Muscle layer of colon (tissue), 2 donors: Measurements from ENCODE around the gene DCBLD1.

Source experiments
- H3K27ac ChIP-seq: one replicate; pipeline ENCODE4 v1.7.0; 2013; ENCODE audit warnings: low read depth, mild to moderate bottlenecking, low read length, moderate library complexity
- H3K27me3 ChIP-seq, 2 donors: one replicate each; pipeline ENCODE4 v1.7.0; 2013; ENCODE audit warnings: low read length in 2 of 2, mild to moderate bottlenecking in 2 of 2; ENCODE audit not compliant: insufficient read depth in 2 of 2, control insufficient read depth in 1 of 2
- H3K36me3 ChIP-seq: one replicate; pipeline ENCODE4 v1.7.0; 2013; ENCODE audit warnings: mild to moderate bottlenecking, low read length; ENCODE audit not compliant: insufficient read depth
- H3K4me1 ChIP-seq: one replicate; pipeline ENCODE4 v1.7.0; 2013; ENCODE audit warnings: mild to moderate bottlenecking, low read length; ENCODE audit not compliant: insufficient read depth
- H3K4me3 ChIP-seq, 2 donors: one replicate each; pipeline ENCODE4 v1.7.0; 2013; ENCODE audit warnings: low read length in 2 of 2, low read depth in 1 of 2, mild to moderate bottlenecking in 1 of 2, moderate library complexity in 1 of 2
- H3K9ac ChIP-seq: one replicate; pipeline ENCODE4 v1.7.0; 2013; ENCODE audit warnings: low read length
- H3K9me3 ChIP-seq: one replicate; pipeline ENCODE4 v1.7.0; 2013; ENCODE audit warnings: mild to moderate bottlenecking, low read length
- donor health status: abdominal sarcoma.
- donor health status: Adenocarcinoma of cecum.

DCBLD1 gene

GRCh38 chr6:117552618-117553017 is 70.1 kb downstream of the DCBLD1 start:
- Histone ChIP-seq H3K9ac (no peak overlapping the region), H3K9me3 (no peaks in the 10 kb centered on the region), H3K27me3 (no peaks in the 10 kb centered on the region), H3K36me3 (no peaks in the 10 kb centered on the region), H3K27ac (no peak overlapping the region), H3K4me1 (no peaks in the 10 kb centered on the region), H3K4me3 (no peak overlapping the region)

GRCh38 chr6:117553142-117553541 is 70.7 kb downstream of the DCBLD1 start:
- Histone ChIP-seq H3K27me3 (no peaks in the 10 kb centered on the region), H3K36me3 (no peaks in the 10 kb centered on the region), H3K9me3 (no peaks in the 10 kb centered on the region), H3K27ac (no peak overlapping the region), H3K4me3 (no peak overlapping the region), H3K4me1 (no peaks in the 10 kb centered on the region), H3K9ac (no peak overlapping the region)

GRCh38 chr6:117555262-117555849 is 72.9 kb downstream of the DCBLD1 start:
- Histone ChIP-seq H3K36me3 (no peaks in the 10 kb centered on the region), H3K4me3 (no peak overlapping the region), H3K4me1 (no peaks in the 10 kb centered on the region), H3K9me3 (no peaks in the 10 kb centered on the region), H3K27ac (no peak overlapping the region), H3K9ac (no peak overlapping the region), H3K27me3 (no peaks in the 10 kb centered on the region)

DNA sequence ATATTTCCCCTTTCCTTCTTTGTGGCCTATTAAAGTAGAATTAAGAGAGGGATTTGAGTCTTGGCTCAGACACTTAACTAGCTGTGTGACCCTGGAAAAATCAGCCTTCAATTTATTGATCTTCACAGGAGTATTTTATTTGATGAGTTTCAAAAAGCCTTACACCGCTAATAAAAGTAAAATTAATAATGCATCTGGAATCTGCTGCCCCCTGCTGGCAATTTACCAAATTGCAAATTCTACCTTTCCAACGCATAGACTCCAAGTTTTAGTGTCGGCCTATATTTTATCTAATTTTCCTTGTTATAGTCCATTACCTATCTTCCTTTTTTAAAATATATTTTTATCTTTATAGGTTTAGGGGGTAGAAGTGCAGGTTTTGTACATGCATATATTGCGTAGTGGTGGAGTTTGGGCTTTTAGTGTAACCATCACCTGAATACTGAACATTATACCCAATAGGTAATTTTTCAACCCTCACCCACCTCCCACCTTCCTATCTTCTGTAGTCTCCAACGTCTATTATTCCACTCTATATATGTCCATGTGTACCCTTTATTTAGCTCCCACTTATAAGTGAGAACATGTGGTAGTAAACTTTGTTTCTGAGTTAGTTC is 73.5 kb downstream of the DCBLD1 start:
- Histone ChIP-seq H3K27me3 (no peaks in the 10 kb centered on the region), H3K4me1 (no peaks in the 10 kb centered on the region), H3K9ac (no peak overlapping the region), H3K36me3 (no peaks in the 10 kb centered on the region), H3K9me3 (no peaks in the 10 kb centered on the region), H3K4me3 (no peak overlapping the region), H3K27ac (no peak overlapping the region)

DNA sequence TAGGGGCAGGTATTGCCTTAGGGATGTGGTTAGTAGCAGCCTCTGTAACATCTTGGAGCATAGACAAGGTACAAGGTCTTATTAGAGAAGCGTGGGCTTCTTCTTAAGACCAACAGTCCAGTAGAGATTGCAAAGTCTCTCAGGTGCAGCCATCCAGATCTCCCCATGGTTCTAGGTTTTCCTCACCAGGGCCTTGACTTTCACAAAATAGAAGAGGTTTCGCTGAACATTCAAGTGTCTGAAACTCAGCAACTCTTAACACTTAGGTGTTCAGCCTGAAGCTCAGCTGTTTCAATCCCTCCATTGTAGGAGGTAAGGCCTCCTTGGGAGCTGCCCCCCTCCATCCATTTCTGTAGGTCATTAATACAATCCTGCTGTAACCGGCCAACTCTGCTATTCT is 75.5 kb downstream of the DCBLD1 start:
- Histone ChIP-seq H3K27ac (no peak overlapping the region), H3K9me3 (no peaks in the 10 kb centered on the region), H3K27me3 (no peaks in the 10 kb centered on the region), H3K36me3 (peaks cover 4% of the 10 kb centered on the region), H3K4me3 (no peak overlapping the region), H3K9ac (no peak overlapping the region), H3K4me1 (no peaks in the 10 kb centered on the region)

- Histone ChIP-seq H3K27me3 (no peaks in the 10 kb centered on the region), H3K36me3 (peaks cover 9% of the 10 kb centered on the region), H3K9me3 (no peaks in the 10 kb centered on the region), H3K4me1 (no peaks in the 10 kb centered on the region), H3K4me3 (no peak overlapping the region), H3K27ac (no peak overlapping the region), H3K9ac (no peak overlapping the region)
Observed at GRCh38 chr6:117558818-117559217, 76.3 kb downstream of the DCBLD1 start.

- Histone ChIP-seq H3K36me3 (peaks cover 9% of the 10 kb centered on the region), H3K4me1 (no peaks in the 10 kb centered on the region), H3K27ac (no peak overlapping the region), H3K9ac (no peak overlapping the region), H3K4me3 (no peak overlapping the region), H3K27me3 (no peaks in the 10 kb centered on the region), H3K9me3 (no peaks in the 10 kb centered on the region)
Observed at GRCh38 chr6:117559299-117559698, 76.8 kb downstream of the DCBLD1 start.

GRCh38 chr6:117561128-117561527 is 78.7 kb downstream of the DCBLD1 start:
- H3K9me3 ChIP-seq: no peaks in the 10 kb centered on the region
- H3K27ac ChIP-seq: no peak overlapping the region
- H3K27me3 ChIP-seq: no peaks in the 10 kb centered on the region
- H3K4me3 ChIP-seq: no peak overlapping the region
- no peaks in the 10 kb centered on the region for H3K4me1 ChIP-seq
- H3K36me3 ChIP-seq: peaks cover 11% of the 10 kb centered on the region
- no peak overlapping the region for H3K9ac ChIP-seq

- Histone ChIP-seq H3K27ac (no peak overlapping the region), H3K9me3 (no peaks in the 10 kb centered on the region), H3K9ac (no peak overlapping the region), H3K4me3 (no peak overlapping the region), H3K4me1 (no peaks in the 10 kb centered on the region), H3K36me3 (peaks cover 32% of the 10 kb centered on the region), H3K27me3 (no peaks in the 10 kb centered on the region)
Observed at GRCh38 chr6:117564681-117565080, 82.2 kb downstream of the DCBLD1 start.

- Histone ChIP-seq H3K36me3 (peaks cover 29% of the 10 kb centered on the region), H3K27ac (no peak overlapping the region), H3K27me3 (no peaks in the 10 kb centered on the region), H3K4me1 (no peaks in the 10 kb centered on the region), H3K9me3 (no peaks in the 10 kb centered on the region), H3K9ac (no peak overlapping the region), H3K4me3 (no peak overlapping the region)
Observed at GRCh38 chr6:117568247-117568646, 85.8 kb downstream of the DCBLD1 start.

DNA sequence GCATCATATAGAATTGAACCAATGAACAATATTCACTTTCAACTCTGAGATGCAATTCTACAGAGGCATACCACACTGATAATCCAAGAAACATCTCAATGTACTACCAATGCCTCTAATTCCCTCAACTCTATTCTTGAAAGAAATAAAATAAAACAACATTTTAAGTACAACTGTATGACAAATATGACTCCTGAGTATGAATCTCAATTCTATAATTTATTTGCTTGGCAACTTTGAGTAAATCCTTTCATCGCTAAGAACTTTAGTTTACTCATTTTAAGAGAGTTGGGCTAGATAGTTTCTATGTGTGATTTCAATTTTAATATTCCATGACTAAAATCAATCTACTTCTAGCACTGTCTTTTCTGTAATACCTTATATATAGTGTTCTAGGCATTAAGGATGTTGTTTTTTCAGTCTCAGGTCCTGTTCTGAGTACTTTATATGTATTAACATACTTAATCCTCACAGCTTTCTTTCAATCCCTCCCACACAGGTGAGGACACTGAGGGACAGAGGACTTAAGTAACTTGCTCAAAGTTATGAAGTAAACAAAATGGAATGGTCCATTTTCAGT is 86.4 kb downstream of the DCBLD1 start:
- H3K4me3 ChIP-seq: no peak overlapping the region
- H3K27ac ChIP-seq: no peak overlapping the region
- no peaks in the 10 kb centered on the region for H3K27me3 ChIP-seq
- H3K9me3 ChIP-seq: no peaks in the 10 kb centered on the region
- peaks cover 27% of the 10 kb centered on the region for H3K36me3 ChIP-seq
- H3K9ac ChIP-seq: no peak overlapping the region
- no peaks in the 10 kb centered on the region for H3K4me1 ChIP-seq
